ENCODE results near the gene SMIM13.

The SMIM13 gene

DNA sequence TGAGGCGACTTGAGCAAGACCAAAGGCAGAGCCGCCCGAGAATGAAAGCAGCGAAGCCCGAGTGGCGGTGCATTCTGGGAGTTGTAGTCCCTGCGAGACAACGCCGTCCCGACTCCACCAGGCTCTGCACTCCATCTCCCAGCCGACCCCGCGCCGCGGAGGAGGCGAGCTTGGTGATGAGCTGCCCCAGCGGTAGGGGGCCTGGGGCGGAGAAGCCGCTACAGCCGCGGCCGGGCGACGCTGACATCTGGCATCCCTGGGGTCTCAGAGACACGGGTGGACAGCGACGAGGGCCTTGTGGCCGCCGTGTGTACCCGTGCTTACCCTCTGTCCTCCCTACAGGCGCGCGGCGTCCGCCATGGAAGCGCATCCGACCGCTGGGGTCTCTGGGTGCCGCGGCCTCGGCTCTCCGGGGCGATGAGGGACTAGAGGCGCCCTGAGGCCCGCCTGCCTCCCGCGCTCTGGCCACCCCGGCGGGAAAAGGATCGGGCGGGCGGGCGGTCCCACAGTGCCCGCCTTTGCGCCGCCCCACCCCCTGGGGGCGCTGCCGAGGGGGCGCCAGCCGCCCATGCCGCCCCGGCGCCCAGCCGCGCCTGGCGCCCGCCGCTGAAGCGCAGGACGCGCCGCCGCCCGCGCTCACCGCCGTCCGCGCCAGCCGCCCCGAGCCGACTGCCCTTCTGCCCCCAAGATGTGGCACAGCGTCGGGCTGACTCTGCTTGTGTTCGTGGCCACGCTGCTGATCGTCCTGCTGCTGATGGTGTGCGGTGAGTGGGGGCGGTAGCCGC is at the start of gene SMIM13:
SMIM13 (plus strand) TSS at position 209 of the 785 bp plus-strand sequence; CDS start at position 689, 480 bp downstream.
- peak; percentile 92 for DNase-seq

DNA sequence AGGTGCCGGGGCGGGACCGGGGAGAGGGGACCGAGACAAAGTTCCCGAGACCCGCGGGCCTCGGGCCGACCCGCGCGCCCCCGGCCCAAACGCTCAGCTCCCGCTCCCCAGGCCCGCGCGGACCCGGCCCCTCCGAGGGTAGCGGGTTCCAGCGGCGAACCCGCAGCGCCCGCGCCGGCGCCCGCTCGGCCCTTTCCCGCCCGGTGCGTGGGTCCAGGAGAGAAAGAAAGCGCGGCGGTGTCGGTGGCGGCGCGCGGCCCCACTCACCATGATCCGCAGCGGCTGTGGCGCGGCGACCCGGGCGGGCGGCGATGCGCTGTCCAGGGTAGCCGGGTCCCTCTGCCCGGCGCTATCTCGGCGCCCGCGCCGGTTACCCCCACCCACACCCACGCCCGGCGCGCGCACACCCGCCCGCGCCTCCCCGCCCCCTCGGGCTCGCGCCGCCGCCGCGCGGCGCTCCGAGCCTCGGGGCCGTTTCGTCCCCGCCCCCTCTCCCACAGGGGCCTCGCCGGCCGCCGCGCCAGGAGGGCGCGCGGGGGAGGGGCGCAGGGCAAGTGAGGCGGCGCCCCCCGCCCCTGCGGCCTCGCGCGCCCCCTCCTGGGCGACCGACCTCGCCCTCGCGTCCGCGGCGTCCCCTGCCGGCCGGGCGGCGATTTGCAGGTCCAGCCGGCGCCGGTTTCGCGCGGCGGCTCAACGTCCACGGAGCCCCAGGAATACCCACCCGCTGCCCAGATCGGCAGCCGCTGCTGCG is 49.5 kb upstream of the SMIM13 start, which contains the start of gene ELOVL2:
ELOVL2 (minus strand) TSS at position 345 of the 751 bp plus-strand sequence; CDS start at position 270, 75 bp downstream.
- no peak for DNase-seq

DNA sequence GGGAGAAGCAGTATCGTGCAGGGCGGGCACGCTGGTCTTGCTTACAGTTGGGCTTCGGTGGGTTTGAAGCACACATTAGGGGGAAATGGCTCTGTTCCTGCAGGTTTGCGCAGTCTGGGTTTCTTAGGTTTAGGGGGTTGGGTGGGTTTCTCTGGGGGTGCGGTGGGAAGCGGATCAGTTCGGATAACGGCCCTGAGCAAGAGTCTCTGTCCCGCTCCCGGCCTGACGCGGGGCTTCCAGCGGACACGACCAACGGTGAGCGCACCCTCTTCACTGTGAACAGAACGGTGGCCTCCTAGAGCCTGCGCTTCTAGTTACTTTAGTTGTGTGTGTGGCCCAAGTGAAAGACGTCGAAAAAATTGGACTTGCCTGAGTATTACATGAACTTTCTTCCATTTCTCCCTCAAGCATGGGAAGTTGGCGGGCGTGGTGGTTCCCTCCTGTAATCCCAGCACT is 48.9 kb upstream of the SMIM13 start:
- DNase-seq: no peak

DNA sequence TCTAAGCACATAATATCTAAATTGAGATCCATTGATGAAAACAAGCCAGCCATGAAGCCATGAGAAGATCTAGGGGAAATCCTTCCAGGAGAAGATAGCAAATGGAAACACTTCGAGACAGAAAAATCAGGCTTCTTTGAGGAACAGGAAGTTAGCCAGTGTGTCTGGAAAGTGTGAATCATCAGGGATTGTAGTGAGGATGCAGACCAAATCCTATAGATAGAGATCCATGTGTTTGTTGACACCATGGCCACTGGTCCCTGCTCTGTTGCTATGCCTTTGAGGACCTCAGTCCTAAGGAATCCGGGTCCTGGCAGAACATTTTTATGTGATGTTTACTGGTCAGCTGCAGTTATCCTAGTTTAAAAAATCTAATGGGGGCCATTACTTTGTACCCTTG is 42.9 kb upstream of the SMIM13 start:
- DNase-seq: no peak

DNA sequence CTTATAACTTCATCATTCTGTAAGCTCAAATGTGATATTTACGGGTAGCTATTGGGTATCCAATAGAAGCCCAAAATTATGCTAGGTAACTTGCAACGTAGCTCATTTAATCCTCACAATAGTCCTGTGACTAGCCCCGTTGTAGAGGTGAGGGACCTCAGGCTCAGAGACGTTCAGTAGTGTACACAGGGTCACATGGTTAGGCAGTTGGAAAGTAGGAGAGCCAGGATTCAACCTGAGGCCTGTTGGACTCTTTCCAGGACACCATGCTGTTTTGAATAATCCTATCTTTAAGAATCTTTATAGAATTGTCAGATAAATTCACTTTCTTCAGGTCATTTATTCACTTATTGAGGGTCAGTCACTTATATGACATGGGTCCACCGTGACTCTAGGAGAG is 40.3 kb upstream of the SMIM13 start:
- DNase-seq: no peak

DNA sequence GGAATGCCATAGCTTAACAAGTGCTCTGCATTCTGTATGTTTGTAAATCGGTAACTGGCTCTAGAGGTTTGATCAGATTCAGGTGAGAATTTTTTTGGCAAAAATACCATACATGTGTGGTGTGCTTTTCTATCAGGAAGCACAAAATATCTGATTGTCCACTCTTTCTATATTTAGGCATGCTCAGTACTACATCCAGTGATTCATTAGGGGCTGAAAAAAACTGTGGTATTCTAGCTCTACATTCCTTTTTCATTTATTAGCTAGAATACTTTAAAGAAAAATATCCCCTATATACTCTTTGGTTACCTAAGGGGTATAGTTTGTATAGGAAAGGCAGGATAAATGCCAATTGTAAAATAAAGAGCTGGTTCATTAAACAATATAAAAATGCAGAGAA is 38.9 kb upstream of the SMIM13 start:
- no peak for DNase-seq

DNA sequence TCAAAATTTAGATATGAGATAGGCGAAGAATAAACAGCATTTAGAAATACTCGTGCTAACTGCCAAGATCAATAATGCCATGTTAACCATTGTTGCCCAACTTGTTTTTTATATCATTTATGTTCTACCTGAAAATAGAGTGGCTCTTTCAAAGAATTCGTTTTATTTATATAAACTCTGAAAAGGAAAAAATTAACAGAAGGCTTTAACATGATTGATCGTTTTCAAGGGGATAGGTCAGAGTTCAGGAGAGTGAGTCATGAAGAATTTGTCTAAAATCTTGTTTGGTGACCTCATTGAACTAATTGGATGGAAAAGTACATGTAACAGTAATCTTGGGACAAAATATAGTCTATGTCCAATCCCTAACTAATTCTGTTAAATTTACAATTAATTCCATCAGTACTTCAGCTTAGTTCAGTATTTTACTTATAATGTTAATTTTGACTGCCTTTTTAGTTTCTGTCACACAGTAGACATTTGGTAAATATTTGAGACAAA is 38.5 kb upstream of the SMIM13 start:
- DNase-seq: no peak

DNA sequence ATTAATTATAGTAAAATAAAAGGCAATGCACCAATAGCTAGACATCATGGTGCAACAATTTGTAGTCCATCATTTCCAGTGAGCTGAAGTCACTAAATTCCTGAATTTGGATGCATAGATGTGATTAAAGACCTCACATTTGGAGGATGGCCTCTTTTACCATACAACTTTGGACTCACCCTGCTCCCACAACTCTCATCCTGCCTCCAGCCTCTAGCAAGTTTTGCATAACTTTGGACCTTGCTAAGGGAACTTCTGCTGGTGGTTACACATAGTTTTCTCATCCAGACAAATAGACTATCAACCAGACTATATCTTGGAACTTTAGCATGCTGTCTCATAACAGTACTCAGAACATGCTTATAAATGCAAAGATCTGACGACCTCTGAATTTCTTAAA is 36.8 kb upstream of the SMIM13 start:
- DNase-seq: no peak

DNA sequence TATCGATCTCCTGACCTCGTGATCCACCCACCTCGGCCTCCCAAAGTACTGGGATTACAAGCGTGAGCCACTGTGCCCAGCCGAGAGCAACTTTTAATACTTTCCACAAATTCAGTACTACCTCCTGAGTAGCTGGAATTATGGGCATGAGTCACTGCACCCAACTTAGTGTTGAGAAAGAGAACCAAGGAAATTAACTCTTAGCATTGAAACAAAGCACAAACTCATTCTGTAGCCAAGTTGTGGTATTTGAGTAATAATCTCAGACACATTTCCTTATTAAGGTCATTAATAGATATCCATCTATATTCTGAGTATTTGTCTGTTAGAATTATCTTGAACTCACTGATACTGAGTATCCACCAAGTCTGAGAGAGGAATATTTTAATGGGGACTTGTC is 35.2 kb upstream of the SMIM13 start:
- DNase-seq: no peak

DNA sequence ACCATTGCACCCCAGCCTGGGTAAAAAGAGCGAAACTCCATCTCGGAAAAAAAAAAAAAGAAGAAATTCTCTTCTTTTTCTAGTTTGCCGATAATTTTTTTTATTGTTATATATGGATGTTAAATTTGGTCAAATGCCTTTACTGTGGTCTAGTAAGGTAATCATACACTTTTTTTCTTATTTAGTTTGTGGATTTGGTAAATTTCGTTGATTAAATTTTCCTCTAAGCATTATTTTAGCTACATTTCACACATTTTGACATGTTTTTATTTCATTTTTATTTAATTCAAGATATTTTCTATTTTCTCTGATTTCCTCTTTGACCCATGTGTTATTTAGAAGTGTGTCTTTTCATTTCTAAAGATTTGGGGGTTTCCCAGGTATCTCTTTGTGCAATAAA is 31.6 kb upstream of the SMIM13 start:
- no peak for DNase-seq

DNA sequence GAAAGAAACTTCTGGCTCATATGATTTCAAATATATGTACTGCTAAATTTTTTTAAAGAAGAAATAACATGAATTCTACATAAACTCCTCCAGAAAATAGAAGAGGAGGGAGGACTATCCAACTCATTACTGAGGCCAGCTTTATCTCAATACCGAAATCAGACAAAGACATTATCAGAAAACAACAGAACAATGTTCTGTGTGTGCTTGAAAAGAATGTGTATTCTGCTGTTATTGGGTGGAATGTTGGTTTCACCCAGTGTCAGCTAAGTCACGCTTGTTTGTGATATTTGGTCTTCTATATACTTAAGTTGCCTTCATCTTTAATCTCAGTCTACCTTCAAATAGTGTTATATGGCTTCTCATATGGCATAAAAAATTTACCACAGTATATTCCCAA is 30.9 kb upstream of the SMIM13 start:
- no peak for DNase-seq

DNA sequence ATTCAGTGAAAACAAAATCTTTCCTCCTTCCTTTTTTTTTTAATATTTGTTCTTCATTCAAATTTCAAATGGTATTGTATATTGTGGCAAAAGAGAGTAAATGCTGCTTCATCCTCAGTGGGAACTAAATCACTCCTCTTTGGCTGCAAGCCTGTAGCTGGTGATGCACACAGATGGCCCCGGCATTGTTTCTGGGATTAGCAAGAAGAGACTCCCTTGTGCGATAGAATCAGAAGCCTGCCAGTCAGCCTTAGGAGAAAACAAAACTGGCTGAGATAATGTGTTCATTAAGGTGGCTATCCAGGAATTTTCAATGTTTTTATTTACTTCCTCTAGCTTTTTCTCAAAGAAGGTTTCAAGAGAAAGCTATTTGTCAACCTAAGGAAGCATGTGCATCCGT is 28.8 kb upstream of the SMIM13 start:
- DNase-seq: no peak

DNA sequence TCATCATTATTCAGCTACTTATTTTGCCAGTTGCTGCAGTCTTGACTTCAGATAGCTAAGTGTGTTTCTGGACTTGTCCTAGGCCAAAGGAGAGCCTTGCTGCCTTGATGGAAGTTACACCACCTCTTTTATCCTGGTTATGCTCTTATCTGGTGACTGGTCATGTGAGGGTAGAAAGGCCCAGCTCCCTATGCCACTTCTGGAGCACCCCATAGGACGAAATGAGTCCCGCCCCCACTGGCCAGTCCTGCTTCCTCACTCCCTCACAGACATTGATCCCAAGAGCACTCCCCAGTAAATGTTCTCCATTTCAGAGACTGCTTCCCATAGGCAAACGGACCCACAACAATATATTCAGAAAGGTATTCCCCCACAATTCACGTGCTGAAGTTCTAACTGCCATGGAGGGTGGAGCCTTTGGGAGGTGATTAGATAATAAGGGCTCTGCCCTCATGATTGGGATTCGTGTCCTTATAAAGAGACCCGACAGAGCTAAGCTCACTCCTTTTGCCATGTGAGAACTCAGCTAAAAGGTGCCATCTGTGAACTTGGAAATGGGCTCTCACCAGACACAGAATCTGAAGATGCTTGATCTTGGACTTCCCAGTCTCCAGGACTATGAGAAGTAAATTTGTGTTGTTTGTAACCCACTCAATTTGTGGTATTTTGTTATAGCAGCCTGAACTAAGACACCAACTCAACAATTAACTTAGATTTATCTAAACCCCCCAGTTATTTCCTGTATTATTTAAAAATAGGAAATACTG is 28.0 kb upstream of the SMIM13 start:
- no peak for DNase-seq

DNA sequence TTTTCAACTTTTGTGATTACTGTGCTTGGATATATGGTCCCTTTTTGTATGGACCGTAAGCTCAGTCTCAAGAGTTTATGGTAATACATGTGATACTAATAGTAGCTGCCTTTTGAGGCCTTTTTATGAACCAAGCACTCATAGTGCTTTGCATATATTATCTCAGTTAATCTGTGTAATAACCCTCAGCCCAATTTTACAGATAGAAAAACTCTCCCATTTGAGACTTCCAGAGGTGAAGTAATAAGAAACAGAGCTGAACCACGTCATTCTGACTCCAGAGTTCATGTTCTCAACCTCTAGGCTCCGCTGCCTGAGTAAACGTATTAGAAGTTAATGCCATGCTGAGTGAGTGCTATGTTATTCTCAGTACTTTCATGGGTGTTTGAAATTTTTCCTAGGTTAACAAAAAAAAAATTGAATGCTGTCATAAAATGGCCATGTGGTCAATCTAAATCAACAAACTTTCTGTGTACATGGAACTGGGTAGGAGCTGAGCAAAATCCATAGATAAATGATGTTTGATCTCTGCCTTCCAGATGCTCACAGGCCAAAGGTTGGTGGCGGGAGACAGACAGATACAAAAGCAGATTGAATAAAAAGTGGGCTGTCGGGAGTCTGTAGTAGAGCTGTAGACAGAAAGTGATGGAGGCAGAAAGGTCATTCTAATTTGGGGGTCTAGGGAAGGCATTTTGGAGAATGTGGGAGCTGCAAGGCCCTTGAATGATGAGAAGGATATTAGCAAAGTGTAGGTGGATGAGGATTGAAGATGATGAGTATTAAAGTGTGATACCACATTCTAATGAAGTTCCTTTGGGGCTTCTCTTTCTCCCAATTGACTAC is 26.9 kb upstream of the SMIM13 start:
- no peak for DNase-seq

DNA sequence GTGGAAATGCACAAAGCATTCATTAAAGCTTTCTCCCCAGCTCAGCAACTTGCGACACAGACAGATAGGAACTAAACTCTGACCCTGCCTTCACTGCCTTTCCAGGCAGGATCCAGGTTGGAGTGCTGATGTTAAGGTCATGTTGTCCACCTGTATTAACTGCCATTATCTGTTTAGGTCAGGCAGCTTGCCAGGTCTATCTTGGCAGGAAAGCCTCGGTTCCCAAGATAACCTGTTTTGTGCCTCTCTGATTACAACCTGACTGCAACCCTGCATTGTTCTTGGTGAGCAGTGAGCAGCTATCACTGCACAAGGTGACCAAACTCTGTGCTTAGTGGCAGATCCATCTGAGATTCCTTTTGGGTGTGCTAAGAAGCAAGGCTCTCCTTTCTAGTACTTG is 26.3 kb upstream of the SMIM13 start:
- no peak for DNase-seq

DNA sequence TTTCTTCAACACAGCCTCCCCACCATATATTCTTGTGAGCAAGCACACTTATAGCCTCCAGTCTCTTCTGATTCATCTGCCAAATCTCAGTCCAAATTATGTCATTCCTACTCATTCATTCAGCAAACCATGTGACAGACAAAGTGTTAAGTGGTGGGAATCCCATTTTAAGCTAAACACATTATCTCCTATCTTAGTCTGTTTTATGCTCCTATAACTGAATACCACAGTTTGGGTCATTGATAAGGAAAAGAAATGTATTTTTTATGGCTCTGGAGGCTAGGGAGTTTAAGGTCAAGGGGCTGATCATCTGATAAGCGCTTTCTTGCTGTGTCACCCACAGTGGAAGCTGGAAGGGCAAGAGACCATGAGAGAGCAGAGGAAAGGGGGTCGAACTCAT is 23.9 kb upstream of the SMIM13 start:
- no peak for DNase-seq

DNA sequence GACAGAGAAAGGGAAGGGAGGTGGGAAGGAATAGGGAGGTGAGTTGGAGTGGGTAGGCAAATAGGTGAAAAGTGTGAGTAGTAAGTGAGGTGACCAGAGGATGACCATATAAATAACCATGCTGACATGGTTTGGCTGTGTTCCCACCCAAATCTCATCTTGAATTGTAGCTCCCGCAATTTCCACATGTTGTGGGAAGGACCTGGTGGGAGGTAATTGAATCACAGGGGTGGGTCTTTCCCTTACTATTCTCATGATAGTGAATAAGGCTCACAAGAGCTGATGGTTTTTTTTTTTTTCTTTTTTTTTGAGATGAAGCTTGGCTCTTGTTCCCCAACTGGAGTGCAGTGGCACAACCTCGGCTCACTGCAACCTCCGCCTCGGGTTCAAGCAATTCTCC is 21.5 kb upstream of the SMIM13 start:
- no peak for DNase-seq

DNA sequence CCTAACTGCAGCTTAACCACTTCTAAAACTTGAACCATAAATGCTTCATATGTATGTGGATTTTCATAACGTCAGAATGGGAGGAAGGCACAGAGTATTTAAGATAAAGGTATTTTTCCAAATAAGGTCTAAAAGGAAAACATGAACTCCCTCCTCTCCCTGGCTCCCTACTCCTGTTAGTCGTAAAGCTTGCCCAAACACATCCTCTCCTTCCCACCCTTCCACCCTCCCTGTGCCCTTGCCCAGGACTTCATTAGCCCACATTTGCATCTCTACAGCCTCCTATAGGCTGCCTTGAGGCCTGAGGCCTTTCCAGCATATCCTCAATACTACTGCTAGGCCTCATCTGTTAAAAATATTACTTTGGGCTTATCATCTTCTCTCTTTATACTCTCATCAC is 17.1 kb upstream of the SMIM13 start:
- DNase-seq: no peak

DNA sequence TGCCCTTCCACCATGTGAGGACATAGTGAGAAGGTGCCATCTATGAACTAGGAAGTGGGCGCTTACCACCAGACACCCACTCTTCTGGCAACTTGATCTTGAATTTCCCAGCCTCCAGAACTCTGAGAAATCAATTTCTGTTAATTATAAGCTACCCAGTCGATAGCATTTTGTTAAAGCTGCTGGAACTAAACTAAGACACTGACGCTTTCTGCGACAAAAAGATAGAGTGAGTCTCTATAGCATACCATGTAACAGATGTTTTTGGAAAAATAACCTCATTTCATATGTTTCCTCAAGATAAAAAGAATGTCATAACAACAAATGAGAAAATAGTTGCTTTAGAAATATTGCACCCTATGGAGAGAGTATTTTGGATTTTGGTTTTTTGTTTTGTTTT is 15.4 kb upstream of the SMIM13 start:
- no peak for DNase-seq

DNA sequence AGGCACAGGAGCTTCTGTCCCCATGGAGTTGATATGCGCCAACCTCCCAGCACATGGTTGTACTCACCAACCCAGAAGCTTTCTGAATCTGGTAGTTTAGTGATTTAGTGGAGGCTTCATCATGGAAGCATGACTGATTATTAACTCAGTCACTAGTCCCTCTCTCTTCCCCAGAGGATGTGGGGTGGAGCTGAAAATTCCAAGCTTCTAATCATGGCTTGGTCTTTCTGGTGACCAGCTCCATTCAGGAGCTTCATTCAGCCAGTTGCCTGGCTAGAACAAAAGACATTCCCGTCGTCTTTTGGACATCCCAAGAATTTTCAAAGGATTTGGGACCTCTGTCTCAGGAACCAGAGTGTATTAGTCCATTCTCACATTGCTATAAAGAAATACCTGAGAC is 13.3 kb upstream of the SMIM13 start:
- no peak for DNase-seq

DNA sequence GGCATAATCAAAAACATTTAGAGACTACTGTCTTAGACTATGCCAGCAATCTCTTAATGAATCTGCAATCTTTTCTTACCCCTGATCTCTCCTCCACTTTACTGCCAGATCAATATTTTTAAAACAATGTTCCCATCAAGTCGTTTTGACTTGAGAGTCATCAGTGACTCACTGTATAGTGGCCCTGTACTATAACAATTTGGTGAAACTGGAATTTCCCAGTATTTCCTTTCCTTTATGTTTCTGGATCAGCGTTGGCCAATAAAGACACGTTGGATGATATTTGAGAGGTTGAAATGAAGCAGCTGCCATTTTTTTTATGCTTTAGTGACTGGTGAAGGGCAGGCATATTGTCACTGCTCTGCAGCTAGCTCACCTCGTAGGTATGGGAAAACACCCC is 10.1 kb upstream of the SMIM13 start:
- no peak for DNase-seq

DNA sequence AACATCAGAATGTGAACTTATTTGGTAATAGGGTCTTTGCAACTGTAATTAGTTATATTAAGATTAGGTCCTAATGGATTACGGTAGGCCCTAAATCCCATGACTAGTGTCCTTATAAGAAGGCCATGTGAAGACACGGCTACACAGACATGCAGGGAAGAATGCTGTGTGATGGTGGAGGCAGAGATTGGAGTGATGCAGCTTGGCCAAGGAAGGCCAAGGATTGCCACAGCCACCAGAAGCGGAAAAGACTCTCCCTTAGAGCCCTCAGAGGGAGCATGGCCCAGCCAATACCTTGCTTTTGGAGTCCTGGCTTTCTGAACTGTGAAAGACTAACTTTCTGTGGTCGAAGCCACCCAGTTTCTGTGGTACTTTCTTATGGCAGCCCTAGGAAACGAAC is 9.7 kb upstream of the SMIM13 start:
- no peak for DNase-seq

All from kidney glomerular epithelial cell (primary cell).